ENCODE data around the gene LRRN2.
A peak's percentile ranks its signal among the peaks of the same experiment; 100 is the strongest.
"Not testable (repeated sequence)": the region's sequence is repeated elsewhere in the genome, so short reads cannot be mapped to it uniquely, and the experiment has no call there.

The LRRN2 gene

GRCh38 chr1:204692325-204692840 lies 6.8 kb upstream of the LRRN2 start:
- no peak for DNase-seq (ENCODE audit: low spot score)

DNA sequence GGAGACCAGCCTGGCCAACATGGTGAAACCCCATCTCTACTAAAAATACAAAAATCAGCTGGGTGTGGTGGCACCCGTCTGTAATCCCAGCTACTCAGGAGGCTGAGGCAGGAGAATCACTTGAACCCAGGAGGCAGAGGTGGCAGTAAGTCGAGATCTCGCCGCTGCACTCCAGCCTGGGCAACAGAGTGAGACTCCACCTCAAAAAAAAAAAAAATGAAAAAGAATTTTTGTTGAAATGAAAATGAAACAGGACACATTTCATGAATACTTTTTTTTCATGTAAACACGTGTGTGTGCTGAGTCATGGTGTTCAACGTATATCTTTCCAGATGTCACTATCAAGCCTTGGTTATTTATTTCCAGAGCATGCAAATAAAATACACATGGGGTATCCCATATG lies 5.8 kb upstream of the LRRN2 start:
- DNase-seq (ENCODE audit: low spot score), result not testable (repeated sequence)

DNA sequence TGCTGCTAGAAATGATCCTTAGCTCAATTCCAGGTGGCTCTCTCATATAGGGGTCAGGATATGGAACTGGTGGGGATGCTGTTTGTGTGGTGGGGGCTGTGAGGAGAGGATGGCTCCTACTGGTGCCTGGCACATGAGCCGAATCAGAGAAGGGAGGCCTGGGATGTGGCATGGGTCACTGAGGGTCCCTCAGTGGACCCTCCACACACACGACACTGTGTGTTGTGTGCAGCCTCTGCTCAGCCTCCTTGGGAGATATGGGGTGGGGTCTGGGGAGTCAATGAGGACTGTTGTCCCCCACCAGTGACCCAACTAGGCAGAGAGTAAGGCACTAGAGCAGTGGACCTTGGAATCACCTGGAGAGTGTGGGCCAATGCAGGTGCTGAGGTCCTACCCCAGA lies 3.2 kb upstream of the LRRN2 start:
- DNase-seq (ENCODE audit: low spot score), result no peak

- no peak for DNase-seq (ENCODE audit: low spot score)
Observed at GRCh38 chr1:204688007-204688406, 2.5 kb upstream of the LRRN2 start.

DNA sequence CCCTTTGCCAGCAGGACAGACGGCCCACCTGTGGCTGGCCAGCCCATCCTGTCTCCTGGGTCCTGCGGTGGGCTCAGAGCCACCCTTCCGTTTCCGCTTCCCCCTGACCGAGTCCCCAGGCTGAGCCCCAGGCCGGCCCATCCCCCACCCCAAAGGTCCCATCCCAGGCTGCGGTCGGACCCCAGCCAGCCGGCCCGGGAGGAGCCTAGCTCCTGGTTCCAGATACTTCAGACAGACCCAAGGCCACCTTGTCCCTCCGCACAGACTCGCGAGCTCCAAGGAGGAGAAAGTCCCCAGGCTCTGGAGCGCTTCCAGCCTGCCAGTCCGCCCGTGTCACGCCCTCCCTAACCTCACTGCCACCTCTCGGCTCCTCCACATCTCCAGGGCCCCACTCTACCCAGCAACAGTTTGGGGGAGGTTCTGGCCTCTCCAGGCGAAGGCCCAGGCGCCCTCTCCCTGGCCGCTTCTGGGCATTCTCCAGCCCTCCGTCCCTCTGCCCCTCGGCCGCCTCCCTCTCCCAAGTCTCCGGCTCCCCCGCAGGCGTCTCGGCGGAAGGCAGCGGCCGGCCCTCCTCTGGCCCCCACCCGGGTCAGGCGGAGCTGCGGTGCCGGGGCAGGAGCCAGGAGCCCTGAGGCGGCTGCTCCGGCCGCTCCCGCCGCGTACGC lies 835 bp downstream of the LRRN2 start:
- DNase-seq (ENCODE audit: low spot score), result peak; percentile 36

GRCh38 chr1:204684206-204684570 lies 1.4 kb downstream of the LRRN2 start:
- DNase-seq (ENCODE audit: low spot score), result no peak

DNA sequence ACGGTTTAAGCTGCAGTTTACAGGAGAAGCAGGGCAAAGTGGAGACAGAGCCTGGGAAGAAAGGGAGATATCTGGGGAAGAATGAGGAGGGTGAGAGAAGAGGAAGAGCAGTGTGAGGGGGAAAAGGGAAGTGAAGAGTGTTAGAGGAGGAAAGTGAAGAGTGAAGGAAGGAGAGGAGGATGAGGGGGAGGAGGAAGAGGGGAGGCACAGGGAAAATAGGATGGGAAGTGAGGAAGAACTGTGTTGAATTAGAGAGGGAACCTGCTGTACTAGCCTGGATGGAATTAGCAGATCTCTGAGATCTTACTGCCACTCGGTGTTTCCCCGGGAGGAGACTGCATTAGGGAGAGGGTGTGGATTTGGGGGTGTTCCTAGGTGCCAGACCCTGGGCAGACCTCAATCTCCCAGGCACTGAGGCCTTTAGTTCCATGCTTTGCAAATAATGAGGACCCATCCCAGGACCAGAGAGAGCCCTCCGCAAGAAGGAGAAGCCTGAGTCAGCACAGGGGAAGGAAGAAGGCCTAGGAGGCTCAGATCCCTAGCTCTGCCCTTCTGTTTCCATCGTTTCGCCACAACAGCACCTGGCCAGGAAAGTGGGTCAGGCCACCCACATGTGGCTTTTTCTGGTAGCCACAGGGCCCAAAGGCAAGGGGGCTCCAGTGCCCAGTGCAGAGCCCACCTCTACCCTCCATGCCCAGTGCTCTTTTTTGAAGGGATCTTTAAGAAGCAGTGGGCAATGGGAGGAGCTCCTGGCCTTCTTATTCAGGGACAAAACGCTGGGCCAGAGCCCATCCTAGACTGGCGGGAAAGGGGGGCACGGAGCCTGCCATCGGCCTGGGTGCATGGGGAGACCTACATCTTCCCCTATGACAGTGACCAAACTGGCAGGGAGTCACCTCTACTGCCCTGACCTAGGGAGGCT lies 2.0 kb downstream of the LRRN2 start:
- DNase-seq (ENCODE audit: low spot score), result no peak

DNA sequence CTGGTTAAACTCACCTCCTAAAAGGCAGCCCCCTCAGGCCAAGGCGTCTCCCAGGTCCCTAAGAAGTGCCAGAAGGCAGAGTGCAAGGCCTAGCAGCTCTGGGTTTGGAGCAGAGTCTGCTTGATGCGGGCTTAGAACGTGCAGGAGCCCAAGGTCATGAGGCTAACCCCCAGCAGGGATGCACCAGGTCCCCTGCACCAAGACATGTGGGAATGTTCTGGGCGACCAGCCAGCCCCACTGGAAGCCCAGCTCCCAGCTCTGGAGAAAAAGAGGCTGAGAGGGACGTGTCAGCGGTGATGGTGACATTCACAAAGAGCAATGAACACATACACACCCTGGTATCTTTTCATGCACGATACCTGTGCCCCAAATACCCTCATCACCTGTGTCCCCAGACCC lies 5.1 kb downstream of the LRRN2 start:
- DNase-seq (ENCODE audit: low spot score), result no peak

DNA sequence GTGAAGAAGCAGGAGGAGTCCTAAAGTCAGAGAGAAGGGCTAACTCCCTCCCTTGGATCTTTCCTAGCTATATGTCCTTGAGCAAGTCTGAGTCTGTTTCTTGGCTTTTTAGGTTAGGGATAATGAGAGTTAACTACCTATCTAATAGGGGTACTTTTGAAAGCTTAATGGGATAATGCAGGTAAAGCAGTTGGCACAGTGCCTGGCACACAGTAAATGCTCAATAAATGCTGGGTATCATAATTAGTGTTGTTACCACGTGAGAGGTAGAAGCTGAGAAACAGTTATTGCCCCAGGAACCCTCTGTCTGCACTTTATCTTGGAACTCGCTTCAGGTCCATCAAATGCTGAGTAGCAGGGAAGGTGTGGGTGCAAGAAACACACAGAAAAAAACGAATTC lies 5.5 kb downstream of the LRRN2 start:
- DNase-seq (ENCODE audit: low spot score), result no peak

- DNase-seq (ENCODE audit: low spot score), result no peak
Observed at GRCh38 chr1:204678721-204679475, 6.6 kb downstream of the LRRN2 start.

DNA sequence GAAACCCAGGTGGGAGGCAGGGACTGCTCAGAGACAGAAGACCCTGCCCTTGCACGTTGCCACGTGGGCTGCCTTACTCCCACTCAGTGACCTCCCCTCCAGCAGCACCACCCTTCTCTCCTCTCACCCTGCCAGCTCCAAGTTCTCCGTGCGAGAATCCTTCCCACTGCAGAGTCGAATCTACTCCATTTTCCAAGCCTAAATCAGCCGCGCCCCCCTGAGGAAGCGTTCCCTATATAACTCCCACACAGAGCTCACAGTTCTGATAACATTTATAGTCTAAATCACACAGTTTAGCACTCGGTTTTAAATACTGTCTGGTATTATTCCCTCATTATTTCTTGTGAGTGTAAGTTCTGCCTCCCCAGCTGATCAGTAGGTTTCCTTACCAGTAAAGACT lies 7.7 kb downstream of the LRRN2 start:
- DNase-seq (ENCODE audit: low spot score), result no peak

- DNase-seq (ENCODE audit: low spot score), result no peak
Observed at GRCh38 chr1:204676043-204676442, 9.5 kb downstream of the LRRN2 start.

GRCh38 chr1:204673909-204674649 lies 11.5 kb downstream of the LRRN2 start:
- no peak for DNase-seq (ENCODE audit: low spot score)

GRCh38 chr1:204673209-204673608 lies 12.3 kb downstream of the LRRN2 start:
- DNase-seq (ENCODE audit: low spot score), result no peak

GRCh38 chr1:204672482-204673121 lies 12.9 kb downstream of the LRRN2 start:
- no peak for DNase-seq (ENCODE audit: low spot score)

- no peak for DNase-seq (ENCODE audit: low spot score)
Observed at GRCh38 chr1:204672069-204672468, 13.5 kb downstream of the LRRN2 start.

GRCh38 chr1:204670152-204670927 lies 15.2 kb downstream of the LRRN2 start:
- DNase-seq (ENCODE audit: low spot score), result peak; percentile 43

DNA sequence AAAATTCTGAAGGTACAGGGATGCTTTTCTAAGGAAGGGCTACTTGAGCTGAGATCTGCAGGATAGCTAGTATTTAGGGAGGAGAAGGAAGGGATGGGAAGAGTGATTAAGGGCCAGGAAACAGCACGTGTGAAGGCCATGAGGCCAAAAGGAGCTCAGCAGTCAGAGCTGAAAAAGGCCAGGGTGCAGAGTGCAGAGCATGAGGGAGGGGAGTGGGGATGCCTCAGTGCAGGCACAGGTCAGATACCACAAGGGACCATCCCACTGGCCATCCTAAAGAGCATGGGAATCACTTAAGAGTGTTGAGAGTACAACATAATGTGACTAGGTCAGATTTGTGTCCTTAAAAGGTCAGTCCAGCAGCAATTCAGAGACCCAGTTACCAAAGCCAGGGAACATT lies 16.0 kb downstream of the LRRN2 start:
- DNase-seq (ENCODE audit: low spot score), result no peak

DNA sequence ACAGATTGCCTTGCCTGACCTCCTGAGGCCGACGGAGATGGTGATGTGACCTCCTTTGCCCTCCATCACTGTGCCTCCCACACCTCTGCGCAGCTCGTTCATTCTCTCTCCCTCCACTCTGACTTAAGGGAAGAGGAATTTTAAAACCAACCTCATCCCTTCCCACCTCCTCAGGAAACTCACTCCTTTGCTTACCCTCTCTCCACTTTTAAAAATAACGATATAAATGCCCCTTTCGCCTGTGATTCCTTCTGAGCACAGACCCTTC lies 21.2 kb downstream of the LRRN2 start:
- no peak for DNase-seq (ENCODE audit: low spot score)

GRCh38 chr1:204663644-204664383 lies 21.7 kb downstream of the LRRN2 start:
- DNase-seq (ENCODE audit: low spot score), result no peak

All from AG08396 (cell line).